Astrocyte (in vitro differentiated cells and primary cell): ENCODE data around the gene FN3KRP. TPM values are rescaled to one million over a fixed set of nuclear protein-coding genes. Genes with fewer than 3 reads are reported as not detected.

Source experiments
- DNase-seq: peaks from one replicate; pipeline ENCODE4 v3.0.0-alpha.2; 2010; ENCODE audit warnings: low read depth
- FAIRE-seq: peaks from 2 replicates; lab custom pipeline; 2011; peaks lifted over from hg19 to GRCh38; lab: Jason Lieb, UNC
- H2AFZ ChIP-seq: 2 replicates; pipeline ENCODE4 v1.6.0; 2012; ENCODE audit warnings: low read depth, low read length, inconsistent platforms
- H3K27ac ChIP-seq: 2 replicates; pipeline ENCODE4 v1.5.1; 2011; ENCODE audit warnings: low read depth, low read length, inconsistent platforms
- H3K27me3 ChIP-seq: 2 replicates; pipeline ENCODE4 v1.6.0; 2011; ENCODE audit warnings: low read length, inconsistent platforms; ENCODE audit not compliant: insufficient read depth
- H3K36me3 ChIP-seq: 2 replicates; pipeline ENCODE4 v1.5.1; 2011; ENCODE audit warnings: low read length, inconsistent platforms; ENCODE audit not compliant: insufficient read depth
- H3K4me1 ChIP-seq: 2 replicates; pipeline ENCODE4 v1.5.1; 2011; ENCODE audit warnings: low read length, inconsistent platforms; ENCODE audit not compliant: insufficient read depth
- H3K4me2 ChIP-seq: 2 replicates; pipeline ENCODE4 v1.6.0; 2012; ENCODE audit warnings: low read length, inconsistent platforms
- H3K4me3 ChIP-seq: 2 replicates; pipeline ENCODE4 v1.5.1; 2011; ENCODE audit warnings: low read depth, mild to moderate bottlenecking, low read length, inconsistent platforms; ENCODE audit not compliant: insufficient read depth
- H3K79me2 ChIP-seq: 2 replicates; pipeline ENCODE4 v1.6.0; 2012; ENCODE audit warnings: mild to moderate bottlenecking, low read length, inconsistent platforms; ENCODE audit not compliant: insufficient read depth
- H3K9ac ChIP-seq: 2 replicates; pipeline ENCODE4 v1.6.0; 2012; ENCODE audit warnings: mild to moderate bottlenecking, low read length, inconsistent platforms
- H3K9me3 ChIP-seq: 2 replicates; pipeline ENCODE4 v1.5.1; 2012; ENCODE audit warnings: low read depth, mild to moderate bottlenecking, low read length, inconsistent platforms; ENCODE audit not compliant: insufficient read depth
- H4K20me1 ChIP-seq: 2 replicates; pipeline ENCODE4 v1.6.0; 2012; ENCODE audit warnings: low read length, inconsistent platforms; ENCODE audit not compliant: insufficient read depth
- H3K27ac Mint-ChIP-seq: one replicate; pipeline ENCODE4 v1.8.0; 2021; ENCODE audit warnings: mild to moderate bottlenecking, mixed read lengths; ENCODE audit not compliant: unreplicated experiment
- H3K27me3 Mint-ChIP-seq: one replicate; pipeline ENCODE4 v1.8.0; 2021; ENCODE audit warnings: low read depth, mixed read lengths; ENCODE audit not compliant: unreplicated experiment
- H3K36me3 Mint-ChIP-seq: one replicate; pipeline ENCODE4 v1.8.0; 2021; ENCODE audit warnings: low read depth, mixed read lengths; ENCODE audit not compliant: unreplicated experiment
- H3K4me1 Mint-ChIP-seq: one replicate; pipeline ENCODE4 v1.8.0; 2021; ENCODE audit warnings: low read depth, mixed read lengths; ENCODE audit not compliant: unreplicated experiment
- H3K4me3 Mint-ChIP-seq: one replicate; pipeline ENCODE4 v1.8.0; 2021; ENCODE audit warnings: mild to moderate bottlenecking, moderate library complexity, mixed read lengths; ENCODE audit not compliant: unreplicated experiment
- H3K9me3 Mint-ChIP-seq: one replicate; pipeline ENCODE4 v1.8.0; 2021; ENCODE audit warnings: mild to moderate bottlenecking, mixed read lengths; ENCODE audit not compliant: unreplicated experiment
- EZH2 ChIP-seq: IDR thresholded peaks from 2 replicates; pipeline ENCODE4 v1.6.1; 2012; ENCODE audit warnings: mild to moderate bottlenecking, low read length, inconsistent platforms; ENCODE audit not compliant: insufficient read depth
- total RNA-seq: library from RNA; stranded (reverse); gene quantifications from 2 replicates; pipeline ENCODE4 v1.2.1, GENCODE V29; 2021
- TF ChIP-seq, protein P1 (sequence below): IDR thresholded peaks from 2 replicates; pipeline ENCODE4 v1.5.1; 2011; ENCODE audit warnings: low read depth, mild to moderate bottlenecking, inconsistent platforms, low read length, moderate library complexity; ENCODE audit not compliant: insufficient read depth

Gene FN3KRP
- total RNA-seq, 1 donor from 2014 or later = 14.8 TPM

GRCh38 chr17:82691714-82692113, 24.8 kb upstream of the FN3KRP start:
- Histone ChIP-seq H3K36me3 (no peaks in the 10 kb centered on the region), H3K27me3 (no peaks in the 10 kb centered on the region), H4K20me1 (peaks cover 9% of the 10 kb centered on the region), H3K4me2 (no peak overlapping the region), H3K4me3 (no peak overlapping the region), H3K9ac (no peak overlapping the region), H2AFZ (no peak overlapping the region), H3K4me1 (no peaks in the 10 kb centered on the region), H3K9me3 (peaks cover 5% of the 10 kb centered on the region), H3K79me2 (peaks cover 10% of the 10 kb centered on the region), H3K27ac (no peak overlapping the region)
- Mint-ChIP-seq H3K27me3 (peaks cover 3% of the 10 kb centered on the region), H3K9me3 (peaks cover 16% of the 10 kb centered on the region), H3K4me1 (peaks cover 2% of the 10 kb centered on the region), H3K27ac (no peak overlapping the region), H3K4me3 (no peak overlapping the region), H3K36me3 (peaks cover 20% of the 10 kb centered on the region)
- TF ChIP-seq EZH2 = no peak
- TF ChIP-seq, protein P1, sequence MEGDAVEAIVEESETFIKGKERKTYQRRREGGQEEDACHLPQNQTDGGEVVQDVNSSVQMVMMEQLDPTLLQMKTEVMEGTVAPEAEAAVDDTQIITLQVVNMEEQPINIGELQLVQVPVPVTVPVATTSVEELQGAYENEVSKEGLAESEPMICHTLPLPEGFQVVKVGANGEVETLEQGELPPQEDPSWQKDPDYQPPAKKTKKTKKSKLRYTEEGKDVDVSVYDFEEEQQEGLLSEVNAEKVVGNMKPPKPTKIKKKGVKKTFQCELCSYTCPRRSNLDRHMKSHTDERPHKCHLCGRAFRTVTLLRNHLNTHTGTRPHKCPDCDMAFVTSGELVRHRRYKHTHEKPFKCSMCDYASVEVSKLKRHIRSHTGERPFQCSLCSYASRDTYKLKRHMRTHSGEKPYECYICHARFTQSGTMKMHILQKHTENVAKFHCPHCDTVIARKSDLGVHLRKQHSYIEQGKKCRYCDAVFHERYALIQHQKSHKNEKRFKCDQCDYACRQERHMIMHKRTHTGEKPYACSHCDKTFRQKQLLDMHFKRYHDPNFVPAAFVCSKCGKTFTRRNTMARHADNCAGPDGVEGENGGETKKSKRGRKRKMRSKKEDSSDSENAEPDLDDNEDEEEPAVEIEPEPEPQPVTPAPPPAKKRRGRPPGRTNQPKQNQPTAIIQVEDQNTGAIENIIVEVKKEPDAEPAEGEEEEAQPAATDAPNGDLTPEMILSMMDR = no peak
- no peak for DNase-seq
- FAIRE-seq = no peak

DNA sequence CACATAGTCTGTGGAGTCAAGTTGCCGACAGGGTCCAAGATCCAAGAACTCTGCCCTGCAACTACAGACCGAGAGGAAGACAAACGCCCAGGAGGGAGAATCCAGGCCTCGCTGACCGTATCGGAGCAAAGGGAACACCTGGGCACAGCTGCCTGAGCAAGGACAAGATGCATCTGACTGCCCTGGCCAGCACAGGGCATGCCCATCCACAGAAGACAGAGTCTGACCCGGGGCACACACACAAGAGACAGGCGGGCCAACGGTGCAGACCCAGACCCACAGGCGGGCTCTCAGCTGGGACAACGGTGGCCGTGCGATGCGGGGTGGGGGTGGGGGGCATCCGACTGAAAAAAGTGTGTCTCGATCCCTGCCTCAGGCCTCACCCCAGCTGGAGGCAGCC, 24.2 kb upstream of the FN3KRP start:
- no peaks in the 10 kb centered on the region for H3K27me3 ChIP-seq
- H3K36me3 ChIP-seq = no peaks in the 10 kb centered on the region
- no peak overlapping the region for H2AFZ ChIP-seq
- H3K79me2 ChIP-seq = peaks cover 16% of the 10 kb centered on the region
- no peak overlapping the region for H3K27ac Mint-ChIP-seq
- H3K27ac ChIP-seq = no peak overlapping the region
- H3K4me2 ChIP-seq = no peak overlapping the region
- FAIRE-seq = no peak
- peaks cover 14% of the 10 kb centered on the region for H4K20me1 ChIP-seq
- peaks cover 3% of the 10 kb centered on the region for H3K4me1 ChIP-seq
- peaks cover 19% of the 10 kb centered on the region for H3K36me3 Mint-ChIP-seq
- peaks cover 3% of the 10 kb centered on the region for H3K27me3 Mint-ChIP-seq
- no peak for DNase-seq
- no peak overlapping the region for H3K9ac ChIP-seq
- peaks cover 16% of the 10 kb centered on the region for H3K9me3 Mint-ChIP-seq
- H3K9me3 ChIP-seq = peaks cover 5% of the 10 kb centered on the region
- TF ChIP-seq, protein P1 = no peak
- no peak for TF ChIP-seq EZH2
- no peak overlapping the region for H3K4me3 ChIP-seq
- H3K4me3 Mint-ChIP-seq = no peak overlapping the region
- peaks cover 3% of the 10 kb centered on the region for H3K4me1 Mint-ChIP-seq

DNA sequence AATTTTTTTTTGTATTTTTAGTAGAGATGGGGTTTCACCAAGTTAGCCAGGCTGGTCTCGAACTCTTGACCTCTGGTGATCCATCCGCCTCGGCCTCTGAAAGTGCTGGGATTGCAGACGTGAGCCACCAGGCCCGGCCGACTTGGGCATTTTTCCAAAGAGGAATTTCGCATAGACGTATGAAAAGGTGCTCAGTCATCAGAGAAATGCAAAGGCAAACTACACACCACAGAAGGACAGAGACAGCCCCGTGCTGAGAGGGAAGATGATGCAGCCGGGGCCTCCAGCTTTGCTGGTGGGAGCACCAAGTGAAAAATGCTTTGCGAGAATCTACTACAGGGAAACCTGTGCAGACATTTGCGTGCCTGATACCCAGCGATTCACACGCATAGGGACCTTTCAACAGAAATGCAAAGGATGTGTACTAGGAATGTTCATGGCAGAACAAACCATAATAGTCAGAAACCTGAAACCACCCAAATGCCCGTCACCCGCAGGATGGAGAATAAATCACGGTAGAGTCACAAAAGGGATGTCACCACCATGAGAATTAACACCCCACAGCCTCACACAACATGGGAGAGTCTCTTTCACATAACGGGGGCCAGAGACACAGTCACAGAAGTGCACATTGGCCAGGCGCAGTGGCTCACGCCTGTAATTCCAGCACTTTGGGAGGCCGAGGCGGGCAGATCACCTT, 23.2 kb upstream of the FN3KRP start:
- Histone ChIP-seq H3K4me1 (peaks cover 5% of the 10 kb centered on the region), H3K4me2 (no peak overlapping the region), H3K9ac (no peak overlapping the region), H3K36me3 (no peaks in the 10 kb centered on the region), H4K20me1 (peaks cover 19% of the 10 kb centered on the region), H2AFZ (no peak overlapping the region), H3K27me3 (peaks cover 2% of the 10 kb centered on the region), H3K9me3 (peaks cover 5% of the 10 kb centered on the region), H3K4me3 (no peak overlapping the region), H3K79me2 (peaks cover 16% of the 10 kb centered on the region), H3K27ac (no peak overlapping the region)
- DNase-seq = no peak
- peaks cover 19% of the 10 kb centered on the region for H3K36me3 Mint-ChIP-seq
- peaks cover 16% of the 10 kb centered on the region for H3K9me3 Mint-ChIP-seq
- H3K4me3 Mint-ChIP-seq = no peak overlapping the region
- FAIRE-seq = no peak
- H3K27me3 Mint-ChIP-seq = peaks cover 3% of the 10 kb centered on the region
- H3K4me1 Mint-ChIP-seq = peaks cover 4% of the 10 kb centered on the region
- TF ChIP-seq, protein P1 = no peak
- TF ChIP-seq EZH2 = no peak
- H3K27ac Mint-ChIP-seq = no peak overlapping the region
